ENCODE results near the gene HLA-DPA1.

DNA sequence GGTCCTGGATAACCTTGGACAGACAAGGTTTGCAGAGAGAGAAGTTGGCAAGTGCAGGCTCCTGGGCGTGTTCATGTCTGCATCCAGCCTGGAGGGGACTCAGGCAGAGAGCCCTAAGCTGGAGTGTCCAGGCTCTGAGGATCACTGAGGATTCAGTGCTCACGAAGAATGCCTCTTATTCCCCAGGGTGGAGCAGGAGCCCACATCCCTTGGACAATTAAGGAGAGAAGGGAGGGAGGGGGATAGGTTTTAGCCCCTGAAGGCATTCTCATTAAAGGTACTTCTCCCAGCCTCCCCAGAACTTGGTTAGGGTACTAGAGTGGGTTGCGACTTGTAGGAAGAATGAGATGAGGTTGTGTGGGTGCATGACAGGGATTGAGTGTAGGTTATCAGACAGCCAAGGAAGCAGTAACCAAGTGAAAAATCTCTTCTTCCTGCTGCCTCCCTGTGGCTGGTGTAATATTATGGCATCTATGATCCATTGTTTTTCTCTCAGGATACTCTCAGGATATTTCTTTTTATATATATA is 3.0 kb upstream of the HLA-DPA1 start:
- no peak for TF ChIP-seq REST (IDR thresholded peaks at IDR 0.05; ENCODE audit: low read depth)
- no peak for TF ChIP-seq TAF1 (IDR thresholded peaks at IDR 0.05; ENCODE audit: low read depth)
- TF ChIP-seq RAD21 (IDR thresholded peaks at IDR 0.05; ENCODE audit: low read depth): no peak
- TF ChIP-seq EP300 (IDR thresholded peaks at IDR 0.05; ENCODE audit: borderline replicate concordance): no peak
- TF ChIP-seq NFIC (IDR thresholded peaks at IDR 0.05): no peak
- no peak for TF ChIP-seq MAX (IDR thresholded peaks at IDR 0.05)
- no peak for TF ChIP-seq FOXM1 (IDR thresholded peaks at IDR 0.05; ENCODE audit: borderline replicate concordance, low read depth)
